ENCODE data around the gene C1GALT1C1L.

- TF ChIP-seq CTCF (IDR thresholded peaks at IDR 0.05) (no peak), POLR2AphosphoS5 (IDR thresholded peaks at IDR 0.05; ENCODE audit: low read depth, low read length) (no peak)
These were observed 19.0 kb downstream of the C1GALT1C1L start for GRCh38 chr2:43657241-43657640.

Measured in Panc1 (cell line).